Measurements from ENCODE around the gene MAP9. TPM values are rescaled to one million over a fixed set of nuclear protein-coding genes. Genes with fewer than 3 reads are reported as not detected.
"Not testable (repeated sequence)": the region's sequence is repeated elsewhere in the genome, so short reads cannot be mapped to it uniquely, and the experiment has no call there.

The MAP9 gene
- total and polyA plus RNA-seq, 4 donors = 0.14 to 2.0 (median 0.77) TPM

DNA sequence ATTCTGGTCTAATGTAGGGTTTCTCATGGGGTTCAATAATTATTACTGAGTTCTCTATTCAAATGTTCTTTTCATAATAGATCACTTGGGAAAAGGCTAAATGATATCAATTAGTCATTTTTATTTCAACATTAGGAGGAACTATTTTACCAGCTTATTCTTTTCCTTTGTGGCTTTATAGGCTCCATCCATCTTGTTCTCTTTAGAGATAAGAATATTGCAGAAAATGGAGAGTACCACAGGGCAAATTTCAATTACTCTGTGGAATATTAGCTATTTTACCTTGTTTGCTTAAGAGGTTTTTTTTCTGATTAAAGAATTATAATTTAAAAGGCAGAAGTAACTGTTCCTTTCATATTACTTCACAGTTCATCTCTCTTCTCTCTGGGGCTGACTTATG is 55.8 kb downstream of the MAP9 start:
- no peak overlapping the region for H3K9ac ChIP-seq (ENCODE audit: low read depth in 1 of 2, low read length in 2 of 2)
- H3K27me3 ChIP-seq (ENCODE audit: control insufficient read depth in 4 of 4, insufficient read depth in 4 of 4, low read length in 3 of 4) = peaks cover 0 to 3% (median 0%) of the 10 kb centered on the region in 4 donors
- DNase-seq (ENCODE audit: low spot score) = no peak
- H3K27ac ChIP-seq (ENCODE audit: low read depth in 1 of 2, low read length in 2 of 2) = no peak overlapping the region
- no peaks in the 10 kb centered on the region for H3K9me3 ChIP-seq (ENCODE audit: control insufficient read depth in 4 of 4, low read length in 3 of 4)
- TF ChIP-seq HNF4A (conservative IDR thresholded peaks at IDR 0.05) = no peak
- no peak for TF ChIP-seq YY1 (IDR thresholded peaks at IDR 0.05)
- TF ChIP-seq SP1 (IDR thresholded peaks at IDR 0.05) = no peak
- TF ChIP-seq, protein P1, sequence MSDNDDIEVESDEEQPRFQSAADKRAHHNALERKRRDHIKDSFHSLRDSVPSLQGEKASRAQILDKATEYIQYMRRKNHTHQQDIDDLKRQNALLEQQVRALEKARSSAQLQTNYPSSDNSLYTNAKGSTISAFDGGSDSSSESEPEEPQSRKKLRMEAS (IDR thresholded peaks at IDR 0.05) = no peak
- H3K36me3 ChIP-seq (ENCODE audit: control insufficient read depth in 4 of 4, insufficient read depth in 3 of 4, low read depth in 1 of 4, low read length in 3 of 4) = no peaks in the 10 kb centered on the region
- no peaks in the 10 kb centered on the region for H3K4me1 ChIP-seq (ENCODE audit: control insufficient read depth in 4 of 4, insufficient read depth in 4 of 4, low read length in 3 of 4)
- H3K4me3 ChIP-seq (ENCODE audit: low read depth in 1 of 3, low read length in 3 of 3) = no peak overlapping the region

DNA sequence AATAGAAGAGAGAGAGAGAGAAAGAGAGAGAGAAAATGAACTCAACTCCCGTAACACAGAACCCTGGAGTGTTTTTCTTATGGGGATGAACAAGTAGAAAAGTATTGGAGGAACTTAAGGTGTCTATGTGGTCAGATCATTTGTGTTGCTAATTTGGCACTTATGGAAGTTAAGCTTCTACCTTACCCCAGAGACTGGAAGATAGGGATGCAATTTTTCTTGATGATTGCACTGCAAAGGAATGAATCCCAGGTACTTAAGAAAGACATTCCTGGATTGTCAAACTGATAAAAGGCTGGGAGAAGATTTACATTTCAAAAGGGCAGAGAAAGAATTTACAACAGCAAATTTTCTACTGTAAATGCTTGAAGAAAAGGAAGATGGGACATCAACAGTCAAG is 57.2 kb downstream of the MAP9 start:
- H3K4me1 ChIP-seq (ENCODE audit: control insufficient read depth in 4 of 4, insufficient read depth in 4 of 4, low read length in 3 of 4) = no peaks in the 10 kb centered on the region
- no peak overlapping the region for H3K9ac ChIP-seq (ENCODE audit: low read depth in 1 of 2, low read length in 2 of 2)
- DNase-seq (ENCODE audit: low spot score) = no peak
- no peaks in the 10 kb centered on the region for H3K36me3 ChIP-seq (ENCODE audit: control insufficient read depth in 4 of 4, insufficient read depth in 3 of 4, low read depth in 1 of 4, low read length in 3 of 4)
- no peak overlapping the region for H3K27ac ChIP-seq (ENCODE audit: low read depth in 1 of 2, low read length in 2 of 2)
- WGBS = 52% methylated on average over 1 of the region's 1 CpG
- H3K4me3 ChIP-seq (ENCODE audit: low read depth in 1 of 3, low read length in 3 of 3) = no peak overlapping the region
- peaks cover 0 to 1% (median 0%) of the 10 kb centered on the region in 4 donors for H3K9me3 ChIP-seq (ENCODE audit: control insufficient read depth in 4 of 4, low read length in 3 of 4)
- peaks cover 0 to 3% (median 0%) of the 10 kb centered on the region in 4 donors for H3K27me3 ChIP-seq (ENCODE audit: control insufficient read depth in 4 of 4, insufficient read depth in 4 of 4, low read length in 3 of 4)
- TF ChIP-seq, protein P1 (IDR thresholded peaks at IDR 0.05) = no peak
- TF ChIP-seq HNF4G (IDR thresholded peaks at IDR 0.05) (no peak), YY1 (IDR thresholded peaks at IDR 0.05) (no peak), FOXA1 (IDR thresholded peaks at IDR 0.05) (no peak), TAF1 (conservative IDR thresholded peaks at IDR 0.05) (no peak), HNF4A (conservative IDR thresholded peaks at IDR 0.05) (no peak), JUND (IDR thresholded peaks at IDR 0.05) (no peak), RAD21 (IDR thresholded peaks at IDR 0.05) (no peak), SP1 (IDR thresholded peaks at IDR 0.05) (no peak), EGR1 (IDR thresholded peaks at IDR 0.05; ENCODE audit: low read depth in 2 of 2) (no peak), RXRA (IDR thresholded peaks at IDR 0.05) (no peak)
- TF ChIP-seq, protein P2, sequence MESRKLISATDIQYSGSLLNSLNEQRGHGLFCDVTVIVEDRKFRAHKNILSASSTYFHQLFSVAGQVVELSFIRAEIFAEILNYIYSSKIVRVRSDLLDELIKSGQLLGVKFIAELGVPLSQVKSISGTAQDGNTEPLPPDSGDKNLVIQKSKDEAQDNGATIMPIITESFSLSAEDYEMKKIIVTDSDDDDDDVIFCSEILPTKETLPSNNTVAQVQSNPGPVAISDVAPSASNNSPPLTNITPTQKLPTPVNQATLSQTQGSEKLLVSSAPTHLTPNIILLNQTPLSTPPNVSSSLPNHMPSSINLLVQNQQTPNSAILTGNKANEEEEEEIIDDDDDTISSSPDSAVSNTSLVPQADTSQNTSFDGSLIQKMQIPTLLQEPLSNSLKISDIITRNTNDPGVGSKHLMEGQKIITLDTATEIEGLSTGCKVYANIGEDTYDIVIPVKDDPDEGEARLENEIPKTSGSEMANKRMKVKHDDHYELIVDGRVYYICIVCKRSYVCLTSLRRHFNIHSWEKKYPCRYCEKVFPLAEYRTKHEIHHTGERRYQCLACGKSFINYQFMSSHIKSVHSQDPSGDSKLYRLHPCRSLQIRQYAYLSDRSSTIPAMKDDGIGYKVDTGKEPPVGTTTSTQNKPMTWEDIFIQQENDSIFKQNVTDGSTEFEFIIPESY (IDR thresholded peaks at IDR 0.05) = no peak
- TF ChIP-seq, protein P3, sequence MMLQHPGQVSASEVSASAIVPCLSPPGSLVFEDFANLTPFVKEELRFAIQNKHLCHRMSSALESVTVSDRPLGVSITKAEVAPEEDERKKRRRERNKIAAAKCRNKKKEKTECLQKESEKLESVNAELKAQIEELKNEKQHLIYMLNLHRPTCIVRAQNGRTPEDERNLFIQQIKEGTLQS (IDR thresholded peaks at IDR 0.05) = no peak
- TF ChIP-seq, protein P4, sequence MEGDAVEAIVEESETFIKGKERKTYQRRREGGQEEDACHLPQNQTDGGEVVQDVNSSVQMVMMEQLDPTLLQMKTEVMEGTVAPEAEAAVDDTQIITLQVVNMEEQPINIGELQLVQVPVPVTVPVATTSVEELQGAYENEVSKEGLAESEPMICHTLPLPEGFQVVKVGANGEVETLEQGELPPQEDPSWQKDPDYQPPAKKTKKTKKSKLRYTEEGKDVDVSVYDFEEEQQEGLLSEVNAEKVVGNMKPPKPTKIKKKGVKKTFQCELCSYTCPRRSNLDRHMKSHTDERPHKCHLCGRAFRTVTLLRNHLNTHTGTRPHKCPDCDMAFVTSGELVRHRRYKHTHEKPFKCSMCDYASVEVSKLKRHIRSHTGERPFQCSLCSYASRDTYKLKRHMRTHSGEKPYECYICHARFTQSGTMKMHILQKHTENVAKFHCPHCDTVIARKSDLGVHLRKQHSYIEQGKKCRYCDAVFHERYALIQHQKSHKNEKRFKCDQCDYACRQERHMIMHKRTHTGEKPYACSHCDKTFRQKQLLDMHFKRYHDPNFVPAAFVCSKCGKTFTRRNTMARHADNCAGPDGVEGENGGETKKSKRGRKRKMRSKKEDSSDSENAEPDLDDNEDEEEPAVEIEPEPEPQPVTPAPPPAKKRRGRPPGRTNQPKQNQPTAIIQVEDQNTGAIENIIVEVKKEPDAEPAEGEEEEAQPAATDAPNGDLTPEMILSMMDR (IDR thresholded peaks at IDR 0.05; ENCODE audit: low read depth, low read length, missing input control) = no peak
- TF ChIP-seq, protein P5, sequence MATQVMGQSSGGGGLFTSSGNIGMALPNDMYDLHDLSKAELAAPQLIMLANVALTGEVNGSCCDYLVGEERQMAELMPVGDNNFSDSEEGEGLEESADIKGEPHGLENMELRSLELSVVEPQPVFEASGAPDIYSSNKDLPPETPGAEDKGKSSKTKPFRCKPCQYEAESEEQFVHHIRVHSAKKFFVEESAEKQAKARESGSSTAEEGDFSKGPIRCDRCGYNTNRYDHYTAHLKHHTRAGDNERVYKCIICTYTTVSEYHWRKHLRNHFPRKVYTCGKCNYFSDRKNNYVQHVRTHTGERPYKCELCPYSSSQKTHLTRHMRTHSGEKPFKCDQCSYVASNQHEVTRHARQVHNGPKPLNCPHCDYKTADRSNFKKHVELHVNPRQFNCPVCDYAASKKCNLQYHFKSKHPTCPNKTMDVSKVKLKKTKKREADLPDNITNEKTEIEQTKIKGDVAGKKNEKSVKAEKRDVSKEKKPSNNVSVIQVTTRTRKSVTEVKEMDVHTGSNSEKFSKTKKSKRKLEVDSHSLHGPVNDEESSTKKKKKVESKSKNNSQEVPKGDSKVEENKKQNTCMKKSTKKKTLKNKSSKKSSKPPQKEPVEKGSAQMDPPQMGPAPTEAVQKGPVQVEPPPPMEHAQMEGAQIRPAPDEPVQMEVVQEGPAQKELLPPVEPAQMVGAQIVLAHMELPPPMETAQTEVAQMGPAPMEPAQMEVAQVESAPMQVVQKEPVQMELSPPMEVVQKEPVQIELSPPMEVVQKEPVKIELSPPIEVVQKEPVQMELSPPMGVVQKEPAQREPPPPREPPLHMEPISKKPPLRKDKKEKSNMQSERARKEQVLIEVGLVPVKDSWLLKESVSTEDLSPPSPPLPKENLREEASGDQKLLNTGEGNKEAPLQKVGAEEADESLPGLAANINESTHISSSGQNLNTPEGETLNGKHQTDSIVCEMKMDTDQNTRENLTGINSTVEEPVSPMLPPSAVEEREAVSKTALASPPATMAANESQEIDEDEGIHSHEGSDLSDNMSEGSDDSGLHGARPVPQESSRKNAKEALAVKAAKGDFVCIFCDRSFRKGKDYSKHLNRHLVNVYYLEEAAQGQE (IDR thresholded peaks at IDR 0.05) = no peak

DNA sequence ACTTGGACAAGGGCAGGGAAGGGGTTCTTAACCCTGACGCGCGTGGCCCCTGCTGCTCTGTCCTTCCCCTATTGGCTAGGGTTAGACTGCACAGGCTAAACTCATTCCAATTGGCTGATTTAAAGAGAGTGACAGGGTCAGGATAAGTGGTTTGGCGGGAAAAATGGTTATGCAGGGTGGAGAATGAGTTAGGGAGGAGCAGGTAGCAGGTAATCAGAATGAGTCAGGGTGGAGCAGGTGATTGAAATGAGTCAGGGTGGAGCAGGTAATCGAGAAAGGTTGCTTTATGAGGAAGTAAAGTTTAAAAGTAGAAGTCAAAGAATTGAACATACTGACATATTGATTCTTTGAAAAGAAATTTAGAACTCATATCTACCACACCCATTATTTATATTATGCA is 64.7 kb downstream of the MAP9 start:
- not testable (repeated sequence) for H3K4me3 ChIP-seq (ENCODE audit: low read depth in 1 of 3, low read length in 3 of 3); H3K4me1 ChIP-seq (ENCODE audit: control insufficient read depth in 4 of 4, insufficient read depth in 4 of 4, low read length in 3 of 4); H3K9me3 ChIP-seq (ENCODE audit: control insufficient read depth in 4 of 4, low read length in 3 of 4); DNase-seq (ENCODE audit: low spot score); H3K36me3 ChIP-seq (ENCODE audit: control insufficient read depth in 4 of 4, insufficient read depth in 3 of 4, low read depth in 1 of 4, low read length in 3 of 4); H3K27me3 ChIP-seq (ENCODE audit: control insufficient read depth in 4 of 4, insufficient read depth in 4 of 4, low read length in 3 of 4); H3K27ac ChIP-seq (ENCODE audit: low read depth in 1 of 2, low read length in 2 of 2); H3K9ac ChIP-seq (ENCODE audit: low read depth in 1 of 2, low read length in 2 of 2)
- WGBS = 76% methylated on average over 5 of the region's 5 CpGs
